Measurements from ENCODE around the gene SPOCK1. TPM values are rescaled to one million over a fixed set of nuclear protein-coding genes. Genes with fewer than 3 reads are reported as not detected.

SPOCK1 gene
- total RNA-seq, 1 experiment from 2014 or later: not detected

GRCh38 chr5:137114529-137114928 is 384.6 kb downstream of the SPOCK1 start:
- no peak for DNase-seq (ENCODE audit: low spot score)

- no peak for DNase-seq (ENCODE audit: low spot score)
Observed at GRCh38 chr5:137113939-137114338, 385.2 kb downstream of the SPOCK1 start.

DNA sequence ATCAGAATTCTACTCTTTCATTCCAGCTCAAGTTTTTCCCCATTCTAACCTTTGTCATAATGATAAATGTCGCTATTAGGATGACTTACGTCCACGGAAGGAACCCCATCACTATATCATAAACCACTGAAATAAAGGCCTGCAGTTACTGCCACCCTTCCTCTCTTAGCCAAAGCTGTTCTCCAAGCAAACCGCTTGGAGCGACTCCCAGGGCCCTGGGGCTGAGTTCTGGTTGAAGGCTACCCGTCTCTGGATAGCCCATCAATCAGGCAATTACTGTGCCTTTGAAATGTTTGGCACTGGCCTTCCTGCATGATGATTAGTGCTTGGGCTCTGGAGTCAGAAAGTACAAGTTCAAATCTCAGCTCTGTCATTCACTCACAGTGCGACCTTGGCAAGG is 386.0 kb downstream of the SPOCK1 start:
- no peak for DNase-seq (ENCODE audit: low spot score)

DNA sequence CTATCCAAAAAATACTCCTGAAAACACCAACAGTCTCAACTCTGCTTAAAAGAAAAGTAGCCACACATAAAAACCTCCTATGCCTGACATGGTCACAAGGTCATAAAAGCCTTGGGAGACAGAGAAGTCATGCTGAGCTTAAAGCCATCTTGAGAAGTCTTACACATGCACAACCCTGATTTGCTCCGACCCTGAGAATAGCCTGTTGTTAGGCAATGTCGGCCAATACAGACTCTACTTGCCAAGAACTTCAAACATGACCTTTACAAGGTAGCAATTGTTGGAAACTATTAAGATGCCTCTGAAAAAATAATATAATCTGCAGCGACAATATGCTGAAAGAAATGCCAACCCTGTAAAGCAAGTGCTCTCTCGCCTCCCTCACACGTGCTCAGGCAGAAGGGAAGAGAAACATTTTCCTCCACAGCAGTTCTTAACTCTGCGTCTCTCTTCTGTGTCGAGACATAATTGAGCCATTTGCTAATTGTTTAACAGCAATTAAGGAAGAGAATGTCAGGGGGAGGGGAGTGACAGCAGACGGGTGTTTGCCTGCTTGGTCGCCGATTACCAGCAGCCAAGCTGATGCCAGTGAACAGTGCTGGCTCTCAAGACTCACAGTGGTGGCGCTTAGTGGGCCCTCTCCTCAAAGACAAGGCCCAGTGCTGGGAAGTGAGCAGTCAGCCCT is 393.6 kb downstream of the SPOCK1 start:
- no peak for DNase-seq (ENCODE audit: low spot score)

GRCh38 chr5:137101544-137101943 is 397.6 kb downstream of the SPOCK1 start:
- no peak for DNase-seq (ENCODE audit: low spot score)

DNA sequence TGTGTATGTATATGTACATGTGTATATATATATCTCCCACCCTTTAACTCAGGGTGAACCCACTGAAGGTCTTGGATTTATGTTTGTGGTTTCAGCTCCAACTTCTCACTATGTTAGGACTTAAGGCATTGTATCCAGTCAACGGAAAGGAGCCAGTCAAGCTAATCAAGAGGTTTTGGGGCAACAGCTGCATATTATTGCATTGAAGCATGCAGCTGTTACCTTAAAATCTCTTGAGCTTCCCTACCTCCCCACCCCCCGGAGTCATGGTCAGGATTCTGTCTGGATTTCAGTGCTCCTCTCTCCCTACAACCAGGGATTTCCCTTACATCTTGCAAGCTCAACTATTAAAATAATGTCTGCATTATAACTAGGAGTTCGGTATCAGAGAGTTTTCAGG is 399.5 kb downstream of the SPOCK1 start:
- DNase-seq (ENCODE audit: low spot score): no peak

DNA sequence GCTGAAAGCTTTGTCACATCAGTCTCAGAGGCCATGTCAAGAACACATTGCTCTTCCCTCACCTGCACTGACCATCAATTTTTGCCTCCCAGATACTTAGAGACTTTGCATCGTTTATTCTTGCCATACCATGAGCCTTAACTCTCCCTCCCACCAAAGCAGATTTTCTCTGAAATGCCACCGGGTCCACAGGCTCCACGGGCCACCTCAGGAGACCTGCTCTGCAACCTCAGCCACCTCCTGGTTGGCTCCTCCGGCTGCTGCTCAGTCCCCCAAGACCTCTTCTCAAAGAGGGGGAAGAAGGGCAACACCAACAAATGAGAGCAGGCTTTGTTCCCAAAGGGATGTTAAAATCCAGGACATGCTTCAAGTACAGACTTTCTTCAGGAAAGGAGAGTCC is 400.5 kb downstream of the SPOCK1 start:
- no peak for DNase-seq (ENCODE audit: low spot score)

- no peak for DNase-seq (ENCODE audit: low spot score)
Observed at GRCh38 chr5:137098238-137098637, 400.9 kb downstream of the SPOCK1 start.

GRCh38 chr5:137097203-137097602 is 401.9 kb downstream of the SPOCK1 start:
- no peak for DNase-seq (ENCODE audit: low spot score)

GRCh38 chr5:137096149-137097103 is 402.7 kb downstream of the SPOCK1 start:
- DNase-seq (ENCODE audit: low spot score): no peak

DNA sequence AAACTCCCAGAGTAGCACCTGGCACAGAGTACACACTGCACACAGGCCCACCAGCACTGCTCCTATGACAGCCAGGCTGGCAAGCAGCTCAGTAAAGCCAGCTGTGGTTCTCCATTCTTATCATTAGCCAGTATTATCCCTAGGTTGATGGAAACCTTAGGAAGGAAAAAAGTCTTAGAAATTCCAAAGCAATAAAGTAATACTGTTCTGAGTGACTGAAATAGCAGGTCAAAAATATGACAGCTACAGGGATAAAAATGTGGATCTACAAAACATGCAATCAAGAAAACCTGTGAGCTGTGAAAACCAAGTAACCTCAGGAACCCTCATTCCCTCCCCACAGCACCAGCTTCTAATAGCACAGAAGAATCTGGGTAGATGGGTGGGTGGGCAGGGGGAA is 403.5 kb downstream of the SPOCK1 start:
- DNase-seq (ENCODE audit: low spot score): no peak

DNA sequence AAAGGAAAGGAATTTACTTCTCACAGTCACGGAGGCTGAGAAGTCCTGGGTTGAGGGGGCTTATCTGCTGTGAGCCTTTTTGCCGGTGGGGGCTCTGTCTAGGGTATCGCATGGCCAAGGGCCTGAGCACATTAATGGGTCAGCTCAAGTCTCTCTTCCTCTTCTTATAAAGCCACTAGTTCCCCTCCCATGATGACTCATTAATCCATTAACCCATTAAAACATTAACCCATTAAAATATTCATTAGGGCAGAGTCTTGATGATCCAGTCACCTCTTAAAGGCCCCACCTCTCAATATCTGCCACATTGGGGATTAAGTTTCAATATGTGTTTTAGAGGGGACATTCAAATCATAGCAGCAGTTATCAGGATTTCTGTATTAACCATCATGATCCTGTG is 406.3 kb downstream of the SPOCK1 start:
- no peak for DNase-seq (ENCODE audit: low spot score)

GRCh38 chr5:137091472-137091871 is 407.7 kb downstream of the SPOCK1 start:
- DNase-seq (ENCODE audit: low spot score): no peak

GRCh38 chr5:137090721-137091120 is 408.4 kb downstream of the SPOCK1 start:
- no peak for DNase-seq (ENCODE audit: low spot score)

DNA sequence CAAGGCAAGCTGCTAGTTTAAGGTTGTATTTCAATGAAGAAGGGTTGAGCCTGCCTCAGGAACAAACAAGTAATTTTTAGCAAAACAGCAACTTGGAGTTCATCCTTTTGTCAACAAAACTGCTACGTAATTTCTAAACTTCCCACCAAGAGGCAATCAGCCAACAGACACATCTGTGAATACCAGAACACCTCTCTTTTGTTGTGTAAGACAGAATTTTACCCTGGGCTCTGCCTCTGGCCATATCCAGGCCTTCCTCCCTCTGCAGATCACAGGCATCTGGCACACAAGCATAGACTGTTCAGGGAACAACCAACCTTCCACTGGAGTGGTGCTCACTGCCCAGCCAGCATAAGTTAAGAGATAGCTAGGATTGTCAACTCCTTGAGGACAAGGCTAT is 409.0 kb downstream of the SPOCK1 start:
- DNase-seq (ENCODE audit: low spot score): no peak

GRCh38 chr5:137088175-137088574 is 411.0 kb downstream of the SPOCK1 start:
- no peak for DNase-seq (ENCODE audit: low spot score)

GRCh38 chr5:137086342-137086741 is 412.8 kb downstream of the SPOCK1 start:
- no peak for DNase-seq (ENCODE audit: low spot score)

DNA sequence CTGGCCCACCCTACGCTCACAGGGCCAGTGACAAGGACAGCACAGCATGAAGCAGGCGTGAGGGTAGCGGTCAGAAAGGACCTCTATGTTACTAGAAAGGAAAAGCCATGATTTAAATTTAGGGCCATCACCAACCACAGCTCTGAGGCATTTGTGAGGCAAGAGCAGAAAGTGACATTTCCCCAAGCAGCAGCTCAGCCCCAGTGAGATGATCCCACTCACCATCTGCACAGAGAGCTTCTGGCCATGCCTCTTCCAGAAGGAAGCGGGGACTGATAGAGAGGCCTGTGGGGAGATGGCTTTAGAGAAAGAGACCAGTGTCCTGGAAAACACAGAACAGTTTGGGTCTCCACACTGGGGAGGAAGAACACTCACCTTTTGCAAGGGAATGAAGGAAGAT is 413.9 kb downstream of the SPOCK1 start:
- no peak for DNase-seq (ENCODE audit: low spot score)

- no peak for DNase-seq (ENCODE audit: low spot score)
Observed at GRCh38 chr5:137084016-137084415, 415.1 kb downstream of the SPOCK1 start.

- DNase-seq (ENCODE audit: low spot score): no peak
Observed at GRCh38 chr5:137082951-137083350, 416.2 kb downstream of the SPOCK1 start.

DNA sequence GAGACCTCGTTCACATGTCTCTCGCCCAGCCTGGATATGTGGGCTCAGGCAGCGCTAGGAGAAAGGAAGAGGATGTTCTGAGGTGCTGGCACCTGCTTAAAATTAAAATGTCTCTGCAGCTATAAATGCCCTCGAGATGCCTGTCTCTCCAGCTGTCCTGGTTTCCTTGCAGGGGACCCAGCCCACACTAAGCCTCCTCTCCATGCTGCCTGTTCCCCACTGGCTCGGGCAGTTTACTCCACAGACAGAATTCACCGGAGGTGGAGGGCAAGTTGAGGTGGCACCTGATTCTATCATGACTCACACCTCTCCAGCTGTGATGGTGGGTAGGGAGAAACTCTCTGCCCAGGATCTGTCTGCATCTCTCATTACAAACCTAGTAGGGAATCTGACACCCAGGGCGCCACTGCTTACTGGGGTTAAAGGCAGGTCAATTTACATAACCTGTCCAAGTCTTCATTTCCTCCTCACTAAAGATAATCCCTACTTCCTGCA is 420.9 kb downstream of the SPOCK1 start:
- DNase-seq (ENCODE audit: low spot score): peak; percentile 45

DNA sequence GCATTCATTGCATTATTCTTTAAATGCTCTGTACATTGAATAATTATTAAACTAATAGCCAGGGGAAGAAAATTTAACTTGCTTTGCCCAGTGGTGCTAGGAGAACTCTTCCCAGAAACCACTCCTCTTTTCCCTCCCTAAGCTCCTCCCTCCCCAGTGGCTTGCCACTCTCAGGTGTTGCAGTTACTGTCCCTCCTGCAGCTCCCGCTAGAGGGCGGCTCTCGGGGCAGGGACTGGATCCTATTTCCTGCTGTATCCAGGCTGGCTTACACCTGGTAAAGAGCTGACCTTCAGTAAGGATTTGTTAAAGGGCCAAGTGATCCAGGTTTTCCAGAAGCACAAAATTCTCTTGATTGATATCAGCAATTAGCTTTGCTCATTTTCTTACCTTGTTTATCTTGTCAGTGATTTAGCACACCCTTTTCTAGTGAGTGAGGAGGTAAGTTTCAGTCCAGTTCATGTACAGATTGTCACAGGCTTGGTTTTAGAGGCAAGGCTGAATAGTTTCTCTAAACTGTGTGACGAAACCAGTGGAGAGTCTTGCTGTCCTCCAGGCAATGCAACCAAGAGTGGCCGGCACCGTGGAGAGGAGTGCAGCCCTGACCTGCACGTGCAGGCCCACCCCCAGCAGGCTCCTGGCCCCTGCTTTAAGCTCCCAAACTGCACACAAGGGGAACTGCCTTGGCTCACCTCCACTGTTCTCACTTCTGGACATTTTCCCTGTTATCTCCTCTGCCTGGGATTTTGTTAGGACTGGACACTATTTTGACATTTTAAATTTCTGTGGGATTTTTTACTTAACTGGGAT is 423.8 kb downstream of the SPOCK1 start:
- DNase-seq (ENCODE audit: low spot score): peak; percentile 87
